T follicular helper cell (primary cell): ENCODE data around the gene NOX3.
"Not testable (repeated sequence)": the region's sequence is repeated elsewhere in the genome, so short reads cannot be mapped to it uniquely, and the experiment has no call there.

ENCODE experiments used
- DNase-seq: peaks from one replicate; pipeline ENCODE4 v3.0.0-alpha.2; 2020; ENCODE audit warnings: low read depth

The NOX3 gene

DNA sequence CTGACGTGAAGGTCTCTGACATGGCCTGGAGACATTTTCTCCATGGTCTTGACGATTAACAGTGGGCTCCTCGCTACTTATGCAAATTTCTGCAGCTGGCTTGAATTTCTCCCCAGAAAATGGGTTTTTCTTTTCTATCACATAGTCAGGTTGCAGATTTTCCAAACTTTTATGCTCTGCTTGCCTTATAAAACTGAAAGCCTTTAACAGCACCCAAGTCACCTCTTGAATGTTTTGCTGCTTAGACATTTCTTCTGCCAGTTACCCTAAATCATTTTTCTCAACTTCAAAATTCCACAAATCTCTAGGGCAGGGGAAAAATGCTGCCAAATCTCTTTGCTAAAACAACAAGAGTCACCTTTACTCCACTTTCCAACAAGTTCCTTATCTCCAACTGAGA is 12.9 kb upstream of the NOX3 start:
- not testable (repeated sequence) for DNase-seq

DNA sequence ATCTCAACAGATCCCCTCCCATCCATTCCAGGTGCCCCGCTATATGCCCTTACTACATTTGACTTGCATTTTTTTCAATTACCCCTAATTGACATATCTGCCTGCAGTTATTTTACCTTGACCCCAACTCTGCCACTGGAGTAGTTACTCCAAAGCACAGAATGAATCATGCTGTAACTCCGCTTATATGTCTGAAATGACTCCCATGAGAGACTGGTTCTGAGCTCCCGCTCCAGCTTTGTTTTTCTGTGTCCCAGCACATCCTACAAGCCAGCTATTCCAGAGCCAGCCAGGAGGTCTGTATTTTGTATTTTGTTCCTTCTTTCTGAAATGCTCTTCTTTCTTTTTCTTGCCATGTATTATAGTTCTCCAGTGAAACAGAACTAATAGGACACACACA is 10.9 kb upstream of the NOX3 start:
- no peak for DNase-seq

DNA sequence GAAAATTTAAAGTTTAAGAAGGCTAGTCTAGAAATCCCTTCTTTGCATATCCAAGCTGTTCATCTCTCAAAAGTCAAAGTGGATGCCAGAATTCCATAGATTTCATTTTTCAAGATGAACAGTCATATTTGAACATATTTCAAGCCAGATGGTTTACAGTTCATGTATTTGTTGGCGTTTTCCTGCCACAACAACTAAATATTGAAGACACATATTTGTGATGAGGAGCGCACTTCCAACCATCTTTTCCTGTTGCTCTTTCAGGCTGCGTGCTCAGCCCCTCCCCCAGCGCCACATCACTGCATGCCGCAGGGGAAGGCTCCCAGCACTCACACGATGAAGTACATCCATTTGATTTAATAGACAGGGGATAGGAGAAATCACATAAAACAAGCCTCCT is 5.9 kb upstream of the NOX3 start:
- DNase-seq = no peak

DNA sequence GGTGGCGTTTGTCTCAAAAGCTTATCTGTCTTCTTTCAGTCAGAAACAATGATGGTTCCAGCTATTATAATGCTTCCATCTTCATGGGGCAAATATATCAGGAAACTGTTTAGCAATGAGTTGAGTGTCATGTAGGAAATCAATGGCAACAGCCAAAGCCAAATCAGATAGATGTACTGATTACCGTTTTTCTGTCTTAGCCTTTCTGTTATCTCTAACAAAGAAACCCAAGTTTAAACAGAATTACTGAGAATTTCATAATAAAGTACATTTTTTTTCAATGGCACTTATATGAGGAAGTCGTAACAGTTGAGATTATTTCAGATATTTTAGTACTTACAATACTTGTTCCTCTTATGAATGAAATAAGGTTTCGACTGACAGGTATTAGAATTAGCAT is 1.2 kb downstream of the NOX3 start:
- no peak for DNase-seq

DNA sequence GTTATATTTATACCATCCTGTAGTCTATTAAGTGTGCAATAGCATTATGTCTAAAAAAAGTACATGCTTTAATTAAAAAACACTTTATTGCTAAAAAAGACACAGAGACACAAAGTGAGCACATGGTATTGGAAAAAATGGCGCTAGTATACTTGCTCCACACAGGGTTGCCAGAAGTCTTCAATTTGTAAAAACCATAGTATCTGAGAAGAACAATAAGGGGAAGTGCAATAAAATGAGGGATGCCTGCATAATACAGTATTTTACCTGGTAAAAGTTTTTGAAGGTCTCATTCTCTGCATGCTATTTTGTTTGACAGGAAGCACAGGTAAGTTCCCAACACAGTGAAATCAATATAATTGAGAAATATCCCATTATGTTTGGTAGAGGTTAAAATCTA is 1.6 kb downstream of the NOX3 start:
- DNase-seq = no peak

DNA sequence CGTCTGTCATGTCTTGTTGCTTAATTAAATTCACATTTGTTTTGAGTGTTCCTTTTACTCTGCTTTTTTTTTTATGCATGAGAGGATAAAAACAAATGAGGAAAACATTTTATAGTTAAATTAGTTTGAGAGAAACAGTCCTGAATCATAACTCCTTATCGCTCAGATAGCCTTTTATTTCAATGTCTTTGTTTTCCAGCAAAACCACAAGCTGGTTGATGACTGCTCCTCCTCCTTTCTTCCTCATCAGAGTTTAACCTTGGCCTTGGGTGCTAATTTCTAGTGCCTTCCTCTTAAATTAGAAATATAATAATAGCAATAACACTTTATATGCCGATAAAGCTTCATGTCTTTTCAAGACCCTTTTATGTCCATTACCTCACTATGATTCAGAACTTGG is 3.1 kb downstream of the NOX3 start:
- no peak for DNase-seq

- DNase-seq = not testable (repeated sequence)
Observed at GRCh38 chr6:155451530-155451929, 4.1 kb downstream of the NOX3 start.

DNA sequence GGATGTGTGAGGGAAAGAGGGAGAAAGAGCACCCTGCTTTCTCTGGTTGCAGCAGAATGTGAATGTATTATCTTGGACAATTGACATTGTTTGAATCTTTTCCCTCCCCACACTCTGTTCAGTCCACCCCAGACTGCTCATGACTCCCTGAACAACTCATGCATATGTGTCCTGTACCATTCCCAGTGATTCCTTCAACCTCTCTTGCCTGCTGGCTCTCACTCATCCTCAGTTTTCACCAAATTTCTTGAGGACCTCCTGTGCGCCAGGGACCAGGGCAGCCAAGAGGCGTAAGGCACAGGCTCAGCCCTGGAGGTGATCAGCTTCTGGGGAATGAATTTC is 5.4 kb downstream of the NOX3 start:
- DNase-seq = no peak

DNA sequence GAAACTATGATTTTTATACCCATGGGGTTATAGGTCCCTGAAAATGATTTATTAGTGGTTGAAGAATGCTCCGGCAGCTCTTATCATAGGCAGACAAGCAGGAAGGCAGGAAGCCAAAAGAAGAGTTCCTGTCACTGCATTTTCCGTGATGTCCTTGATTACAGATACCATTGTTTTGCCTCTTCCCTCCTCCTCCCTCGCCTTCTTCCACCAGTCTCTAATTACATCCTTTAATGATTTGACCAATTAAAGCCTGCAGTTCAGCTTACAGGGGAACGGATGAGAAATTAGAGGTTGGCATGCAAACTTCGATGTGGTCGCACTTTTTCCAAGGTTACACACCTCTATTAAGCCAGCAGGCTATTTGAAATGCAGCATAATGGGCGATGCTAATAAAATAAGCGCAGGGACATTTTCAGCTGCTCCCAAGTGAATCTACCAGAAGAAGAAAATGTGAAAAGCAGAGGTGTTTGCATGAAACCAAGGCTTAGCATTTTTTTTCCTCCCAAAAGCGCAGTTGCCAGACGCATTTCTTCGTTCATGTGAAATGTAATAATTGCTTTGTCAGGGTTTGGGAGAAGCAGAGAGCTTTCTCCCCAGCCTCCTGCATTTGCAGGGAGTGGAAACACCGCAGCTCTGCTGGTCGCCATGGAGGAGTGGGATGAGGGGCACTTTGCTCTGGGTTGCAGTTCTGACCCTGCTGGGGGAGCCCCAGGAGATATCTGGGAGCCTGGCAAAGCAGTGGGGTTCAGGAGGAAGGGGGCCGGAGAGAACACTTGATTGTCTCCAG is 6.0 kb downstream of the NOX3 start:
- DNase-seq = no peak

DNA sequence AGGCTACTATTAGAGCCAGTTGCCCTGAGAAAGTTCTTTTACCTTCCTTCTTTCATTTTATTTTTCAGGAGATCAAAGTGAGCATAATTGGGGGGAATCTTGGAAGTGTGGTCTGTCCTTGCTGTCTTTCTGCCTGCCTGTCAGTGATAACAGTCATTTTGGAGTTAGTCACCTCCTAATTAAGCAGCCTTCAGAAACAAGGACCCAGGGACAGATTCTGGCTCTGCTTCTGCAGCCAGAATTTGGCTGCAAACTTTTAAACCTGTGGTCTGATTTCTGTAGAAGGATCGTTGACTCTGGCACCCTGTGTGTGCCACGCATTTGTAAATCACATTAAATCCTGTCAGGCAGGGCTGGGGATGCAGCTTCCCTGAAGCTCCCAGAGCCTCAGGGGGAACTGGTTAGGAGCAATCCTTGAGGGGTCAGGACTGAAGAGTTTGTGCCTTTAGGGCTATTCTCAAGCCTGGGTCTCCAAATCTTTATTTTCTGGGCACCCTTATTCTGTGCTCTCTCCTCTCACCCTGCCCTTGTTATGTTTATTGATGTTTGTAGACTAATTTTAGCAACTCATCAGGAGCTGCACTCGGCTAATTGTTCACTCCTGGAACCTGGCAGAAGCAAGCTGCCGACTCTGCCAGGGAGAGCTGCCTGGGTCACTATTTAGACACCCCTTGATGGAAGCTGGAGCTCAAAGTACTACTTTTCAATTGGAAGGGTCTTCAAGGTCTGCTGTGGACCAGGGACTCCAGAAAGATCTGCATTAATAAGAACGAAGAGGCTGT is 6.8 kb downstream of the NOX3 start:
- no peak for DNase-seq

GRCh38 chr6:155447949-155448348 is 7.7 kb downstream of the NOX3 start:
- DNase-seq = no peak

- no peak for DNase-seq
Observed at GRCh38 chr6:155444952-155445903, 10.4 kb downstream of the NOX3 start.

DNA sequence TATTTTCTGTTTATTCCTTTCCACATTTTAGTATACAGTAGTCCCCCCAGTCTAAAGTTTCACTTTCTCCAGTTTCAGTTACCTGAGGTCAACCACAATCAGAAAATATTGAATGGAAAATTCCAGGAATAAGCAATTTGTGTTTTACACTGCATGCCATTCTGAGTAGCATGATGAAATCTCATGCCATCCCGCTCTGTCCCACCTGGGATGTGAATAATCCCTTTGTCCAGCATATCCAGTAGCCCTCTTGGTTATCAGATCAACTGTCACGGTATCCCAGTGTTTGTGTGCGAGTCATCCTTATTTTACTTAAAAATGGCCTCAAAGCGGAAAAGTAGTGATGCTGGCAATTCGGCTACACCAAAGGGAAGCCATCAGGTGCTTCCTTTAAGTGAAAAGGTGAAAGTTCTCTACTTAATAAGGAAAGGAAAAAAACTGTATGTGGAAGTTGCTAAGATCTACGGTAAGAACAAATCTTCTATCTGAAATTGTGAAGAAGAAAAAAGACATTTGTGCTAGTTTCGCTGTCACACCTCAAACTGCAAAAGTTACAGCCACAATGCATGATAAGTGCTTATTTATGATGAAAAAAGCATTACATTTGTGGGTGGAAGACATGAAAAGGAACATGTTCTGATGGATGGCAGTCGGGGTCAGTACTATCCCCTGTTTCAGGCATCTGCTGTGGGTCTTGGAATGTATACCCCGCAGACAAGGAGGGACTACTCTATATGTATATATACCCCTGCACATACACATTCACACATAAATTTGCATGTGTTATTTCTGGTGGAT is 11.3 kb downstream of the NOX3 start:
- DNase-seq = no peak

DNA sequence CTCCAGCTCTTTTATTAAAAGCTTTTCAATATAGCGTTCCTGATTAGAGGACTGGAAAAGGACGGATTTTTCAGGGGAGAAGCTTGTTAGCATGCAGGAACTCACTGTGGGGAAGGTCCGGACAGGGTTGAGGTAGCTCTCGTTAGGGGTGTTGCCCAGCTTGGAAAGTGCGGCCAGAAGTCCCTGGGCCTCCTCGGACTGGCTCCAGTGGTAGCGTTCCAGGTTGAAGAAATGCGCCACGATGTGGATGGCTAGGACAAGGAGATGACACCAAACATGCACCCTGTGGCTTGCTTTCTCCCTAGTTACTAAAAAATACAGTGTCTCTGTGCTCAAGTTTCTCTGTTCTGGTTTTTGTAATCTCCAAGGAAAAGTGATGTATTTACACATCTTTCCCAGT is 12.5 kb downstream of the NOX3 start:
- no peak for DNase-seq

- DNase-seq = no peak
Observed at GRCh38 chr6:155442562-155442961, 13.1 kb downstream of the NOX3 start.

GRCh38 chr6:155441112-155441465 is 14.6 kb downstream of the NOX3 start:
- DNase-seq = no peak

GRCh38 chr6:155440398-155441111 is 15.1 kb downstream of the NOX3 start:
- DNase-seq = no peak

GRCh38 chr6:155439376-155439775 is 16.3 kb downstream of the NOX3 start:
- no peak for DNase-seq

GRCh38 chr6:155436981-155437749 is 18.5 kb downstream of the NOX3 start:
- DNase-seq = no peak

- no peak for DNase-seq
Observed at GRCh38 chr6:155434829-155435423, 20.7 kb downstream of the NOX3 start.
